C4-2B (cell line): ENCODE results near the gene DAB1.

Experiments used
- CTCF ChIP-seq: fragments of 450-650 bp; conservative IDR thresholded peaks from 2 replicates; pipeline ENCODE4 v1.5.1; 2017; ENCODE audit warnings: mild to moderate bottlenecking
- ZFX ChIP-seq: fragments of 450-650 bp; IDR thresholded peaks from 2 replicates; pipeline ENCODE4 v1.6.1; 2017

- TF ChIP-seq CTCF (no peak), ZFX (no peak)
These were observed 330.7 kb downstream of the DAB1 start for GRCh38 chr1:57093122-57093521.
